GM18951 (cell line): ENCODE results near the gene NDOR1.

Source experiments
- POLR2A ChIP-seq: IDR thresholded peaks from 4 replicates; pipeline ENCODE4 v1.6.1; 2011; ENCODE audit warnings: mild to moderate bottlenecking; ENCODE audit not compliant: insufficient read length, insufficient read depth; ENCODE audit errors: extremely low read depth
- in situ Hi-C: fragments of 300-500 bp; cut with MboI; formaldehyde crosslinking; loops from one replicate; pipeline ENCODE4 v1.12.0; 2022; ENCODE audit warnings: low sequenced_read_pairs, mixed read lengths, inconsistent platforms; ENCODE audit not compliant: unreplicated experiment

NDOR1 gene

DNA sequence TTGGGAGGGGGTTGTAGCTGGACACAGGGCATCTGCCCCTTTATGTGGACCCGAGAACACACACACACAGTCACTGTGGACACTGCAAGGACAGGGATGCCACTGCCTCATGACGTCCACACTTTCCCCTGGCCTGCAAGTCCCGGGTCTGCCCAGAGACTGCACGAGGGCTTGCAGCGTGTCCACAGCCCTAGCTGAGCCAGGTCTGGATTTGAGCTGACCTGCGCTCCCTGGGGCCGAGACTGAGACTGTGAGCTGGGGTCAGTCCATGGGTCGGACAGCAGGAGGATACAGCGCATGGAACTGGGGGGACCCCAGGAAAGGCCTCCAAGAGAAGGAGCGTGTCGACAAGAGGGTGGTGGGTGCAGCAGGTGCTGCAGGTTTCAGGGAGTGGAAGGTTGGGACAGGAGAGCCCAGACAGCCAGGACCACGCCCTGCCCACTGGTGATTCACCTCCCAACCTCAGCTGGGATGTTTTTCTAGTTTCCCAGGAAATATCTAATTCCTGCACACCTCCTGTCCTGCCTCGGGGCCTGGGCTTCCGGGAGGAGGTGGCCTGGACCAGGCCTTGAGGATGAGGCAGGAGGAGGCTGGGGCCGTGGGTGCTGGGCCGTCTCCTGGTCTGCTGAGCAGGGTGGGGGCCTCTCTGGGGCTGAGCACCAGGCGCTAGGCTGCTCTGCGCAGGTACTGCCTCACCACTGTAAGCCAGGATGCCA is 21.0 kb downstream of the NDOR1 start:
- in situ Hi-C loops, result loop anchor here (10.0 kb wide), 1 partner anchor 102 kb away; no protein-coding TSS in a partner anchor
- no peak for TF ChIP-seq POLR2A

DNA sequence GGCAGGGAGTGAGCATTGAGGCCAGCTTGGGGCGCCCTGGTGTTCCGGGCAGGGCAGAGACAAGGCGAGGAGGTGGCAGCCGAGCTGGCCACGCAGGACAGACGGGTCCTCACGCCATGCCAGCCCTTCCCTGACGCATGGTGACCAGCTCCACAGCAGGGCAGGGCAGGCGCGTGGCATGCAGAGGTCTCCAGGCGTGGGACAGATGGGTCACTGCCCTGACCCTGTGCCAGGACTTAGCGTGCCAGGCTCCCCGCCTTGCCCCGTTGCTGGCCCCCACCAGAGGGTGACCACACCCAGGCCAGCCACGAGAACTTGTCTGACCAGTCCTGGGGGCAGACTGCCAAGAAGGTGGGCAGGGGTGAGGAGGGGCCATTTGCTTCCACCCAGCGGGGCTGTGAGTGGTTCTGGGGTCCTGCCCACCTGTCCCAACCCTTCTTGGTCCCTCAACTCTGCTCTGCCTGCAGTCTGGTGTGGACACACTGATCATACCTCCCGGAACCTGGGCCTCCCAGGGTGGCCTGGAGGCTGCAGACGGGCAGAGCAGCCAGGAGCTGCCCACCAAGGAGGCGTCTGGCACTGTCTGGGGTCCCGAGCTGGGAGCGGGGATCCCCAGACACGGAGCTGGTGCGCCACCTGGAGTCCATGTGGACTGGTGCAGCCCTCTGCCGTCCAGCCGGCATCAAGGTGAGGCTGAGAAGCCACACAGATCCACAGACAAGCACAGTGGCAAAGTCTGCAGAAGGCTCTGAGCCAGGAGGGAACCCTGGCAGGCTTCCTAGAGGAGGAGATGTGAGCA is 21.8 kb downstream of the NDOR1 start, which contains the start of gene RNF224:
TSS of gene RNF224 (plus strand) at position 449 of the 799 bp plus-strand sequence. CDS start 834 bp downstream, outside the sequence.
- in situ Hi-C loops, result loop anchor here (10.0 kb wide), 1 partner anchor 102 kb away; no protein-coding TSS in a partner anchor
- no peak for TF ChIP-seq POLR2A

DNA sequence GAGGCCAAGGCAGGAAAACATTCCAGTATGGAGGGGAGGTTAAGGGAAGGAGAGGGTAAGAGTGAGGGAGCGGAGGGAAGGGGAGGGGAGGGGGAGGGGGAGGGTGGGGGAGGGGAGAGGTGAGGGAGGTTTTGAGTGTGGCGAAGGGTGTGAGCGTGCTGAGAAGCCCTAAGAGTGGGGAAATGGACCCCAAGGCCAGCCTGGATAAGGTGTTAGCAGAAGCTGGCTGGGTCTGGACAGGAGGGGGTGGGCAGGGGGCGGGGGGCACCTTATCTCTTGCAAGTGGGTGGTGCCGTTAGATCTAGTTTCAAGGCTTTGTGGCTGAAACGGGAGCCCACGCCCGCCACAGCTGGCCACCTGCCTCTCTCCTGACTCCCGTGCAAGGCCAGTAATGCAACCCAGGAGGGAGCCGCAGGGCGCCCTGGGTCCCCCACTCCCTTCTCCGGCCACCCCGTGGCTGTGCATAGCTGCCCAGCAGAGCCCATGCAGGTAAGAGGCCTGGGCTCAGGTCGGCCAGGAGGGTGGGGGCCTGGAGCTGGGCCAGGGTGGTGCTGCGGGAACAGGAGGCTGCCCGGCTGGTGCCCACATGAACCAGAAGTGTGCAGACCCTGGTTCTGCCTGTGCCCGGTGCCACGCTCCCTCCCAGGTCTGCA is 22.5 kb downstream of the NDOR1 start:
- in situ Hi-C loops, result loop anchor here (10.0 kb wide), 1 partner anchor 103 kb away; no protein-coding TSS in a partner anchor
- TF ChIP-seq POLR2A, result no peak

DNA sequence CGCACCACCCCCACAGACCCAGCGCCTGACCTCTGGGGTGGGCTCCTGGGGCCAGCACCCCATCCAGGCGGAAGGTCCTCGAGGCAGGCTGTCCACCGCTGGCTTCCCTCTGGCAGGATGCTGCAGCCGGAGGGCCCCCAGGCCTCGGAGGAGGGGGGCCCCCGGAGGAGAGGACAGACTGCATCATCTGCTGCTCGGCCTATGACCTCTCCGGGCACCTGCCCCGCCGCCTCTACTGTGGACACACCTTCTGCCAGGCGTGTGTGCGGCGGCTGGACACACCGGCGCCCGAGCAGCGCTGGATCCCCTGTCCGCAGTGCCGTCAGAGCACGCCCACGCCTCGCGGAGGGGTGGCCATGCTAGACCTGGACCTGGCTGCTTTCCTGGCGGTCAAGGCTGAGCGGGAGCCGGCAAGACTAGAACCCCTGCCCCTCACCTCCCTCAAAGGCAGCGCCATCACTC is 23.0 kb downstream of the NDOR1 start:
- TF ChIP-seq POLR2A, result no peak
- in situ Hi-C loops, result loop anchor here (10.0 kb wide), 1 partner anchor 104 kb away; no protein-coding TSS in a partner anchor

DNA sequence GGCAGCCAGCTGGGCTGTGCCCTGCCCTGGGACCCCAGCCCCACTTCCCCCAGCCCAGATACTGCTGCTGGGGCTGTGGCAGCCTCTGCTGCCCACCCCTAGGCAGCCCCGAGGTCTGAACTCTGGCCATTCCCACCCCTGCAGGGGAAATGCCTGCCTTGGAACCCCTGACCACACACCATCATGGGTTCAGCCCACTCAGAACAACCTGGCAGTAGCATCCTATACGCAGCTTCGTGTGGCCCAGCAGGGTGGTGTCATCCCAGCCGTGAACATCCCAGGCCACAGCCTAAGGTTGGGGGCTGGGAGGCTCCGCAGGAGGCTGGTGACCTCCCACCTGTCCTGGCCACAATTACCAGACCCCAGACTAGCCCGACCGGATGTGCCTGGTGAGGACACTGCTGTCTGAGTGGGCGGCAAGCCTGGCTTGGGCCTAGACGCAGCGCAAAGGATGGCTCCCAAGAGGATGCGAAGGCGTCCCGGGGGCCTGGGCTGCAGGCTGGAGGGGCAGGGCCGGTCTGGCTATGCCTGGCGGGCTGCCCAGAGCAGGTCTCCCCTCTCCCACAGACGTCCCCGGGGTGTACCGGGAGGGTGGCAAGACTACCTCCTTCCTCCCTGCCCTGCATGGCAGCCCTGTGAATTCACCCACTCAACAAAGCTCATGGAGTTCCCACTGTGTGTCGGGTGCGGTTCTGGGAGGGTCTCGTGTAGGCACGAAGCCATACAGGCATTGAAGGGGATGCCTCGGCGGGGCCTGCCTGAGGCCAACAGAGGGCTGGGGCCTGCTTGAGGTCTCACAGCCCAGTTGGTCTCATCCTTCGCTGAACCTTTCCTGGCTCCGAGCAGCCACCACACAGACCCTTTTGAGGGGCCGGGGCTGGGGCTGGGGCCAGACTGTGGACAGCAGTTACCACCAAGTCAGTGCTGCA is 23.7 kb downstream of the NDOR1 start:
- TF ChIP-seq POLR2A, result no peak
- in situ Hi-C loops, result loop anchor here (10.0 kb wide), 1 partner anchor 104 kb away; no protein-coding TSS in a partner anchor

DNA sequence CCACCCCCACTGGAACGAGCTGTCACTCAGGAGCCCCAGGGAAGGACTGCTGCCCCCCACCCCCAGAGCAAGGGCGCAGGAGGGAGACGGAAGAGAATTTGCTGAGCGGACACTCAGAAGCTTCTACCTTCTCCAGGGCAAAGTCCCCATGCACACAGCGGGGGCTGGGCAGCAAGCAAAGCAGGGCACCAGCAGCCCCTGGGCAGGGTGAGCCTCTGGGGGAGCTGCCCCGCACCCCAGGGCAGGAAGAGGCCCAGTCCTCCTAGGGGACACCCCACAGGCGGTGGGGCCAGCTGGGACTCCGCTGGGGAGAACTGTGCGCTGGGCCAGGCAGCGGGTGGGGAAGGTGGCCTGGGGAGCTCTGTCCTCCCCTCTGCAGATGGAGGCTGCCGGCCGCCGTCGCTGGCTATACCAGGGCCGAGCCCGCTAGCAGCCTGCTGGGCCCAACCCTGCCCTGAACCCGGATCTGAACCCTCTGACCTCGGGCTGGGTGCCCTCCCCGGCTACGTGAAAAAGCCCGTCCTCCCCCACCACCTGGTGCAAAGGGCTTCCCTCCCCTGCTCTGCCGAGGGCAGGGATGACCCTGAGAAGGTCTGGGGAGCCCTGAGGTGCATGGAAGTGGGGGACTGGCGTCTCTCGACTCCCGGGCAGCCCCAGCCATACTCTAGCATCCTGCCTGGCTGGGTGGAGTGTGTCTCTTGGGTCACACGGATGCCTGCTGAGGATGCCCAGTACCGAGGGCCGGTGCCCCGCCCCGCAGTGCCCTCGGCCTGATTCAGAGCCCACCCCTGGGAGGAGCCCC is 24.6 kb downstream of the NDOR1 start:
- no peak for TF ChIP-seq POLR2A
- in situ Hi-C loops, result loop anchor here (10.0 kb wide), 1 partner anchor 105 kb away; no protein-coding TSS in a partner anchor

DNA sequence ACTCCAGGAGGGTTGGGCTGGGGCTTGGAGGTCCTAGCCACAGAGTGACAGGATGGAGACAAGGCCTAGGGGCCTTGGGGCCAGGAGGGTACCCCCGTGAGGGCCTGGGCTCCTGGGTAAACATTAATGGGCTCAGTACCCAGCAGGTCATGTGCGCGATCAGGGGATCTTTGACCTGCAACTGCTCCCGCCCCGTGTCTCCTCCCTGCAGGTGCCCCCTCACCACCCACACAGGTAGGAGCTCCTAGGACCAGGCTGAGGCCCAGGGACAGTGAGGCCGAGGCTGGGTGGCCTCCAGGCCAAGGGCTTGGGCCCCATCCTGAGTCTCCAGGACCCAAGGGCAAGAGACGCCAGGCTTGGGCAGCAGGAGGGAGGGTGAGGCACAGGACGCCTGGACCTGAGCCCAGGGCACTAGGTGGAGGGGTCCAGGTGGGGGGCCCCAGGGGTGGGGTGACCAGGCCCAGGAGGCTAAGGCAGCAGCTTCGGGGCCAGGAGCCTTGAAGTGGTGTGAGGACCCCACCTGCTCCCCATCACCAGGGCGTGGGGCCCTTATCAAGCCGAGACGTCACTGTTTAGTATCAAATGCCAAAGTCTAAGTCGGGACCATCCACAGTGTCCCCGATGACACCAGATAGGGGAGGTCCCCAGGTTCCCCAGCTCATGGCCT is 25.3 kb downstream of the NDOR1 start, which contains the start of gene SLC34A3:
TSS of gene SLC34A3 (plus strand) at position 197 of the 667 bp plus-strand sequence. CDS start 802 bp downstream, outside the sequence.
- TF ChIP-seq POLR2A, result no peak
- in situ Hi-C loops, result no loop called here

DNA sequence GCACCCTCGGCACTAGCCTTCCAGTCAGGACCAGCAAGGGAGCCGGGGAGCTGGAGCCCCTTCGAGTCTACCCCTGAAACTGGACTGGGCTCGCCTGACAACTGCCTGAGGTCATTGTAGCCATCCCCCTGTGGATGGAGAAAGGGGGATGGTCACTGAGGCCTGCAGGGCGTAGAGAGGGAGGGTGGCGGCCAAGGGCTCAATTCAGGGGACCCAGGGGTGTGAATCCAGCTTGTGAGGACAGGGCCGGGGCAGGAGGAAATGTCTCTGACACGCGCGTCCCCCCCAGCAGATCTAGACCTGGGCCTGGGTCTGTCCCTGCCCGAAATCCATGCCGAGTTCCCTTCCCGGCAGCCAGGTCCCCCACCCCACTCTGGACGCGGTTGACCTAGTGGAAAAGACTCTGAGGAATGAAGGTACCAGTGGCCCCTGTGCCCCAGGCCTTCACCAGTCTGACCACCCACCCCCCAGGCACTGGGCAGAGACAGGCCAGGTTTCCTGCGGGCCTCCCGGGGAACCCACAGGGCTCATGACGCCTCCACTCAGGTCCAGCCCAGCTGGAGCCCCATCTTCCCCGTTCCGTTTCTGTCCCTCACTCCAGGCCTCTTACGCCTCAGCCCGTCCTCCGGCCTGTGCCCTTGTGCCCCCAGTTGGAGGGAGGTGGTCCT is 26.0 kb downstream of the NDOR1 start:
- in situ Hi-C loops, result no loop called here
- TF ChIP-seq POLR2A, result no peak

DNA sequence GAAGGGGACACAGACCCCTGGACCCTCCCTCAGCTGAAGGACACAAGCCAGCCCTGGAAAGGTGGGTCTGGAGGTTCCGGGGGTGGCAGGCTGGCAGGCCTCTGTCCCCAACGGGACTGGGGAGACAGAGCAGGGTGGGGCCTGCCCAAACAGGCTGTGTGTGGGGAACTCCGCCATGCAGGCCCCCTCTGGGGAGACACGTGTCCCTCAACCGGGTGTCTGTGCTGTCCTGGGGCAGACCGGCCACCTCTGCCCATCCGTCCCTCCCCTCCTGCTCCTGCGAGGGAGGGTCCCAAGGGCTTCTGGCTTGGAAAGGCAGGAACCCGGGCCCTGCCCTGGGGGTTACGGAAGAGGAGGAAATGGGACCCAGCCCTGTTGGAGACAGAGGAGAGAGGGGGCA is 26.6 kb downstream of the NDOR1 start:
- in situ Hi-C loops, result no loop called here
- no peak for TF ChIP-seq POLR2A

DNA sequence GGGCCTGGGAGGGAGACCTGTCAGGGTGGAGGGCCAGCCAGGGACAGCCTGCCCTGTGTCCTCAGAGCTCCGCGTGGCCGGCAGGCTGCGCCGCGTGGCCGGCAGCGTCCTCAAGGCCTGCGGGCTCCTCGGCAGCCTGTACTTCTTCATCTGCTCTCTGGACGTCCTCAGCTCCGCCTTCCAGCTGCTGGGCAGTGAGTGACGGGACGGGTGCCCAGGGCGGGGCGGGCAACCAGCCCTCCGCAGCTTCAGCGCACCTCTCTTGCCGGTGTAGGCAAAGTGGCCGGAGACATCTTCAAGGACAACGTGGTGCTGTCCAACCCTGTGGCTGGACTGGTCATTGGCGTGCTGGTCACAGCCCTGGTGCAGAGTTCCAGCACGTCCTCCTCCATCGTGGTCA is 27.0 kb downstream of the NDOR1 start:
- in situ Hi-C loops, result no loop called here
- no peak for TF ChIP-seq POLR2A

DNA sequence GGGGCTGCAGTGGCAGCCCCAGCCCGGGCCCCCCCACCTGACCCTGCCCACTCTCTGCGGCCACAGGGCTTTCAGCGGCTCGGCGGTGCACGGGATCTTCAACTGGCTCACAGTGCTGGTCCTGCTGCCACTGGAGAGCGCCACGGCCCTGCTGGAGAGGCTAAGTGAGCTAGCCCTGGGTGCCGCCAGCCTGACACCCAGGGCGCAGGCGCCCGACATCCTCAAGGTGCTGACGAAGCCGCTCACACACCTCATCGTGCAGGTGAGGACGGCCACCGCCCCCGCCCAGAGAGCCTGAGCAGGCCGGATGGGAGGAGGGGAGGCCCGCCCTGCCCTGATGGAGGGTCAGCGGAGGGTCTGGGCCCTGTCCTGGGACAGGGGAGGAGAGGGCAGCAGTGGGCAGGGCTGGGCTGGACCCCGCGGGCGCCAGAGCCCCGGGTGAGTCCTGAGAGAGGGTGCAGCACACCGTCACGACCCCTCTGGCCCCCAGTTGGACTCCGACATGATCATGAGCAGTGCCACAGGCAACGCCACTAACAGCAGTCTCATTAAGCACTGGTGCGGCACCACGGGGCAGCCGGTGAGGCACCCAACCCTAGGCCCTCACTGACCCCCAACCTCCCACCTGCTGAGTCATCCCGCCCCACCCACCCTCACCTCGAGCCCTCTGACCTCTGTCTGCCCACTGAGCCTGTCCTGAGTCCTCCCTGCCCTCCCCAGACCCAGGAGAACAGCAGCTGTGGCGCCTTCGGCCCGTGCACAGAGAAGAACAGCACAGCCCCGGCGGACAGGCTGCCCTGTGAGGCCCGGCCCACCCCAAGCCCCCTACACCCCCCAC is 27.9 kb downstream of the NDOR1 start:
- in situ Hi-C loops, result no loop called here
- TF ChIP-seq POLR2A, result no peak
